ENCODE data around the gene INF2.

GRCh38 chr14:104742586-104743455 lies 53.4 kb downstream of the INF2 start:
- TF ChIP-seq CTCF (IDR thresholded peaks at IDR 0.05; ENCODE audit: extremely low read depth in 1 of 2, insufficient read depth in 1 of 2, low read depth in 1 of 2, low read length in 2 of 2) (no peak), POLR2A (IDR thresholded peaks at IDR 0.05; ENCODE audit: low read depth, low read length) (no peak), GATA2 (IDR thresholded peaks at IDR 0.05; ENCODE audit: insufficient read depth, insufficient read length, low read depth, low read length) (no peak)

All from endothelial cell of umbilical vein (primary cell).